HG03439 (cell line): ENCODE results near the gene SEC63.

ENCODE experiments used
- ATAC-seq: cut with Tn5 transposase; IDR thresholded peaks from one replicate; pipeline ENCODE4 v1.9.1; 2021; ENCODE audit warnings: mild to moderate bottlenecking, moderate library complexity; ENCODE audit not compliant: unreplicated experiment

The SEC63 gene

DNA sequence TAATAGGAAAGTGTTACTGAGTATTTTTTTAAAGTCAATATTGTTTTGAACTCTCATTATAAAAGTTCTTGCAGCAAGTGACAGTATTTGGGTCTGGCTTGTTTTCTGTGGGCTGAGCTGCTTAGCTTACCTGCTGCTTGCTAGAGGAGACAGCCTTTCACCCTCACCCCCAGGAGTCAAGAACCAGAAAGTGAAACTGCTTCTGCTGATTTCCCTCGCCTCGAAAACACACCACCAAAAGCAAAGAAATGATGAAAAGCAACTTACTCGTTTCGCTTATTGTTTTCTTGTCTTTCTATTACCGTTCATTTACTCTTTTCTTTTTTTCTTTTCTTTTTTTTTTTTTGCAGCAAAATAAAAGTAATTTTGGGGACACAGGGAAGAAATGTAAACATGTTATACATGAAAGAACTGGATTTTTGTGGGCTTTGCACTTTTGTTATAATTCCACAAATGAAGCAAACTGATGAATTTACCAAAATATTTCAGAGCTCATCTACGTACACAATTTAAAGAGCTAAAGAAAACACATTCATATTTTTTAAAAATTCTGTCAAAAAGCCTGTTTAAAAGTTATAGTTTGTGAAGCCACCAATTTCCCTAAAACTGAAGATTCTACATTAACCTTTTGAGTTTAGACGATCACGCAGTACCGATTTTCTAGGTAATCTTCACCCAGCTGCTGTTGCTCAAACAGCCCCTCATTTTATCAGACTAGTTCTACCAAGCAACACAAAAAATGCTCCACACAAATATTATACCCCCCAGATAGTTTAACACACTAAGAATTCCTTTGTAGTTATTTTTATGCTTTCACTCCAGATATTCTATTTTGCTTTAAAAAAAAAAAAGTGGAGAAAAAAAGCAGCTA is 135.6 kb downstream of the SEC63 start:
- no peak for ATAC-seq

DNA sequence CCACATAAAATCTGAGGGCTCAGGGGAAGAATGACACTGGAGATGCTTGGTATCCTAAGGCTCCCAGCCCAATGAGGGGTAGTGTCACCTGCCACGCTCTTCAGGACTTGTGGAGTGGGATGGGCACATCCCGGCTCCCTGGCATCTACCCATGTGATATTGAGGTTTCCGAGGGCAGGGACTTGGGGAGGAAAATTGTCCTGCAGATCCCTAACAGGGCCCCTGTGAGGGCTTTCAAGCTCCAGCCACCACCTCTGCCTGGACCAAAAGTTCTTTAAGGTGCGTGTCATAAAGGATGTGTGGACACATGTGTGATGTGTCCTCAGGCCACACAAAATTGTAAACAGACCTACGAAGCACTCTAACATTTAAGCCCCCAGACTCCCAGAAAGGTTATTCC is 136.4 kb downstream of the SEC63 start:
- no peak for ATAC-seq

DNA sequence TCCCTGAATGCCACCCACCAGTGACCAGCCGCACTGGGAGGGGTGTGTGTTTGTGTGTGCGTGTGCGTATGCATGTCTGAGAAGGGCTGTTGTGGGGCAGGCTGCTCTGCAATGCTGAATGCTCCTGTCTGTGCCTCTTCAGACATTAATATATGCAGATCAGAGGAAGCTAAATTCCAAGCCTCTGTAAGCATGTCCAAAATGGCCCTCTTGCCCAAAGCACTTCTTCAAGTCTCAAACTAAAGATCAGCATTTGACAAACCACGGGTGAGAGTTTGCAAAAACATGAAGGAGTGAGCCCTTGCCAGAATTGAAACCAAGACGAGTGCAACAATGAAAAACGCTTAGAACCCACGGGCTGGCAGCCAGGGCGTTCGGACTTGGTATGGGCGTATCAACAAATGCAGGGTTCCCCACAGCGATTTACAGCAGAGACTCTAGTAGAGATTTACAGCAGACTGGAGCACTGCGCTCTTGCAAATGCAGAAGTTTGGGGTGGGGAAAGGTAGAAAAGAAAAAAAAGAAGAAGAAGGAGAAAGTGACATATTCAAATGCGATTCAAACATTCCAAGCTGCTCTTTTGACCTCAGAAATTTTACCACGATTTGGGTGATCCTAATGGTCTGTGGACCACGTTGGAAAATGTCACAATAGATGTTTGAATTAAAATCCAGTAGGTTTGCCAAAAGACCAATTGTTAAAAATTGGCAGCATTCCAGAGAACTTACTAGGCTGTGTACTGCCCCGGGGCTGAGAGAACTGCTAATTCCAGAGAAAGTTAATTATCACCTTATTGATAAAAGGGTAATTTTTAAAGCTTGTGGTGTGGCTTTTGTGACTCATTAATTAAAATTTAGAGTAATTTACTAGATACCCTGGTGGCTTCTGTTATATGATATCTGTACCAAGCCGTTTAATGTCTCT is 137.4 kb downstream of the SEC63 start:
- no peak for ATAC-seq

DNA sequence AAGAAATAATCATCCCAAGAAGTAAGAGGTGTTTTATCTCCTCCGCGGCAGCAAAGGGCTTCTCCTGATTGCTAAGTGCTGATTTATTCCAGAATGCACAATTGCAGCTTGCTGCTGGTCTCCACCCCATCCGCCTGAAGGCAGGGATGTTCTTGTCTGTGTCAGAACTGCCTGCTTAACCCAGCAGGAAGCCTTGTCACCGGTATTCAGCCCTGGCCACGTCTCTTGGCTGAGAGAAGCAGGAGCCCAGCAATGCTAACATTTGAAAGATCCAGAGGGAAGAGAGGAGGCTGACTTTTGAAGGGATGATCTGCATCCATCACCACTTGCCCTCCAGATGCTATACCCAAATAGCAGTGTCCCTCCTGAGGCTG is 138.1 kb downstream of the SEC63 start:
- ATAC-seq, result no peak

DNA sequence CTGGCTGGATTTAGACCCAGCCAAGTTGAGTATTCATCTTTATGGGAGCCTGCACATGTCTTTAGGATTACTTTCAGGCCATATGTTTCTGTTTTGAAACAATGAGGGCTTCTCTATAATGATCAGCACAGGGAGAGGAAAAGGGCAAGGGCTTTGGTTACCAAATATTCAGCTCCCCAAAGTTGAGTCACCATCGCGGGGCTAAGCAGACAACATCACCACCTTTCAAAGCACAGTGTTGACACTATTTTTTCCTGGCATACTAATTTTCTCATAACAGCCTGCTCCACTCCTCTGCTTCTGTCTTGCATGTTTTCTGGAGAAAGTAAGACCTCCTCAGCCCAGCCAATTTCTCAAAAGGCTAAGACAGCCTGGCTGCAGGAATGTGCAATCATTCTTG is 138.8 kb downstream of the SEC63 start:
- no peak for ATAC-seq

DNA sequence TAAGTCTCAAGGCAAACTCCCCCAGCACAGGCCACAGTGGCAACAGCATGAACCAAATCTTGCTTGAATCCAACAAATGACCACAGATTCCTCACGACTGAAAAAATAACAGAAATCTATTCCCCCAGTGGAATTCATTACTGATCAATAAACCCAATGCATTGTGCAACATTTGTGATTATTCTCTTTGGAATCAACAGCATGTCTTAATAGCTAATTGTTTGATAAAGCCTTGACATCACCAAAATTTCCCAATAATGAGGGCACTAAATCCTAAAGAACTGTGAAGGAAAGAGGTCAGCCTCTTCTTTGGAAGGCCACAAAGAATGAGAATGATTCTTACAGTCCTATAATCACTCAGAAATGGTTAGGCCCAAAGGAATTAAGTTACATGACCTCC is 139.7 kb downstream of the SEC63 start:
- ATAC-seq, result no peak

DNA sequence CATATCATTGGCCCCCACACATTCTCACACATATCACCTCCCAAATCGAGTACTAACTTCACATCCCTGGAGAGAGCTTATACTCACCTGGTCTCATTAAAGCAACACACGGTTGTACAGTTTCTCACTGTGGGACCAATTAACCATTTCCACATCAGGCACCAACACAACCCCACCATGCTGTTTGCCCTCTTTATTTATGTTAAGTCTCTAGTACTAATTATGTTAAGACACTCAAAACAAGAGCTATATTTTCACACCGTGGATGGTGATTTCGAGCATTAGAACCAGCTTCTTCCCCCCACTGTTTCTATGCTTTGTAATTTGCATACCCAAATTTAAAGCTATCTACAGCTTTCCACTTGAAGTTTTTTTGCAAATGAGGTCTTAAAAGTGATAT is 140.2 kb downstream of the SEC63 start:
- ATAC-seq, result no peak
